HepG2 (cell line): ENCODE data around the gene FMNL2. TPM values are rescaled to one million over a fixed set of nuclear protein-coding genes. Genes with fewer than 3 reads are reported as not detected.

Experiments used
- ATAC-seq: fragments of 200-7000 bp; cut with Tn5 transposase; 3 replicates; pipeline ENCODE4 v1.9.1; 2020; ENCODE audit warnings: mild to moderate bottlenecking, moderate library complexity
- BruUV-seq: library from RNA; stranded (reverse); fragments of 400-500 nt; replicated peaks from 2 replicates; lab custom pipeline; 2021; lab: Mats Ljungman, UMichigan
- CTCF ChIA-PET: fragments of 300-600 bp; formaldehyde crosslinking; extraction: SDS; loops from one replicate; lab custom pipeline; 2021; ENCODE audit warnings: low total read pairs, inconsistent platforms, low intra/inter-chr PET ratio; lab: Yijun Ruan, JAX
- POLR2A ChIA-PET: fragments of 350-600 bp; sonication (Branson Sonifier 250); formaldehyde crosslinking; loops from one replicate; lab custom pipeline; 2020; ENCODE audit warnings: antibody characterized with exemption, inconsistent platforms; lab: Yijun Ruan, JAX
- DNase-seq: peaks from one replicate; pipeline ENCODE4 v3.0.0-alpha.2; 2015; ENCODE audit warnings: low spot score
- FAIRE-seq: peaks from 3 replicates; lab custom pipeline; 2011; peaks lifted over from hg19 to GRCh38; lab: Jason Lieb, UNC
- H2AFZ ChIP-seq: one replicate; pipeline ENCODE4 v1.6.1; 2011; ENCODE audit warnings: low read length, inconsistent platforms
- H3K27ac ChIP-seq: fragments of 300-600 bp; 3 replicates; pipeline ENCODE4 v1.8.0; 2011; ENCODE audit warnings: mixed run types, mild to moderate bottlenecking, mixed read lengths, low read length, inconsistent platforms; ENCODE audit not compliant: insufficient read depth; ENCODE audit errors: extremely low read length
- H3K27me3 ChIP-seq, 2 experiments: fragments of 200-600 bp in 1 of 2; 2 replicates in 1 of 2; 3 replicates in 1 of 2; pipeline versions ENCODE4 v1.6.0 to v1.8.0; 2011; ENCODE audit warnings: low read length in 2 of 2, mild to moderate bottlenecking in 2 of 2, moderate library complexity in 2 of 2, inconsistent platforms in 1 of 2; ENCODE audit not compliant: insufficient read depth in 2 of 2, control insufficient read depth in 1 of 2
- H3K36me3 ChIP-seq, 2 experiments: fragments of 200-600 bp in 1 of 2; replicated peaks in 1 of 2; 2 replicates in 1 of 2; 3 replicates in 1 of 2; pipeline versions ENCODE4 v1.5.1 to v1.8.0; 2011; ENCODE audit warnings: low read length in 2 of 2, inconsistent platforms in 1 of 2; ENCODE audit not compliant: insufficient read depth in 2 of 2, control insufficient read depth in 1 of 2
- H3K4me1 ChIP-seq: 2 replicates; pipeline ENCODE4 v1.5.1; 2012; ENCODE audit warnings: low read length, inconsistent platforms; ENCODE audit not compliant: insufficient read depth
- H3K4me2 ChIP-seq: 2 replicates; pipeline ENCODE4 v1.6.0; 2011; ENCODE audit warnings: low read depth, low read length, inconsistent platforms
- H3K4me3 ChIP-seq, 3 experiments: fragments of 200-600 bp in 1 of 3; sonication (generic), shearing (Covaris generic) in 1 of 3; replicated peaks in 1 of 3; 2 replicates each; pipeline ENCODE4 v1.5.1; 2011 to 2016; ENCODE audit warnings: low read length in 3 of 3, inconsistent platforms in 2 of 3, low read depth in 2 of 3, mild to moderate bottlenecking in 2 of 3, control low read depth in 1 of 3, mixed read lengths in 1 of 3; ENCODE audit not compliant: insufficient read depth in 1 of 3
- H3K79me2 ChIP-seq: one replicate; pipeline ENCODE4 v1.6.1; 2011; ENCODE audit warnings: low read length, inconsistent platforms; ENCODE audit not compliant: insufficient read depth
- H3K9ac ChIP-seq: 2 replicates; pipeline ENCODE4 v1.6.0; 2011; ENCODE audit warnings: mild to moderate bottlenecking, low read depth, low read length, inconsistent platforms; ENCODE audit not compliant: insufficient read depth
- H3K9me3 ChIP-seq: 2 replicates; pipeline ENCODE4 v1.5.1; 2012; ENCODE audit warnings: mild to moderate bottlenecking, low read length
- H4K20me1 ChIP-seq: 2 replicates; pipeline ENCODE4 v1.6.0; 2011; ENCODE audit warnings: inconsistent platforms, mild to moderate bottlenecking, low read length, moderate library complexity; ENCODE audit not compliant: insufficient read depth
- ATF5 ChIP-seq: sonication (generic); formaldehyde crosslinking; IDR thresholded peaks from 2 replicates; pipeline ENCODE4 v1.4.0; 2020; ENCODE audit warnings: mild to moderate bottlenecking, low read depth, missing genetic modification reagents
- ATF7-NPFF ChIP-seq: sonication (generic); formaldehyde crosslinking; IDR thresholded peaks from 2 replicates; pipeline ENCODE4 v1.8.1; 2023; ENCODE audit warnings: mild to moderate bottlenecking, low read depth, missing genetic modification reagents, moderate library complexity
- EZH2 ChIP-seq: conservative IDR thresholded peaks from 2 replicates; pipeline ENCODE4 v1.6.1; 2012; ENCODE audit warnings: mild to moderate bottlenecking, low read depth, low read length, moderate library complexity
- MTERF4 ChIP-seq: sonication (generic); formaldehyde crosslinking; IDR thresholded peaks from 2 replicates; pipeline ENCODE4 v1.8.0; 2023; ENCODE audit warnings: mild to moderate bottlenecking, missing genetic modification reagents
- NR1H2 ChIP-seq: sonication (generic); formaldehyde crosslinking; IDR thresholded peaks from 2 replicates; pipeline ENCODE4 v1.8.1; 2022; ENCODE audit warnings: low read depth, missing genetic modification reagents, borderline replicate concordance
- SIN3A ChIP-seq: IDR thresholded peaks from 2 replicates; pipeline ENCODE4 v1.6.1; 2011; ENCODE audit warnings: low read depth, mild to moderate bottlenecking, control low read depth, low read length, borderline replicate concordance
- SOX13 ChIP-seq, 3 experiments: fragments of 450-650 bp in 1 of 3; sonication (generic) in 1 of 3; formaldehyde crosslinking in 1 of 3; IDR thresholded peaks in 2 of 3; conservative IDR thresholded peaks in 1 of 3; 2 replicates each; pipeline versions ENCODE4 v1.5.0 to v1.6.1; 2016 to 2020; ENCODE audit warnings: antibody characterized with exemption in 1 of 3, mild to moderate bottlenecking in 1 of 3, missing compliant biosample characterization in 1 of 3, missing genetic modification reagents in 1 of 3, moderate library complexity in 1 of 3
- STAT6 ChIP-seq: sonication (generic); formaldehyde crosslinking; IDR thresholded peaks from 2 replicates; pipeline ENCODE4 v1.4.0; 2020; ENCODE audit warnings: missing genetic modification reagents, mild to moderate bottlenecking, borderline replicate concordance
- ZNF142 ChIP-seq: sonication (generic); formaldehyde crosslinking; IDR thresholded peaks from 2 replicates; pipeline ENCODE4 v1.4.0; 2020; ENCODE audit warnings: missing genetic modification reagents
- ZNF205 ChIP-seq: IDR thresholded peaks from 2 replicates; pipeline ENCODE4 v1.6.1; 2018; ENCODE audit warnings: missing biosample characterization, missing genetic modification reagents
- ZNF224 ChIP-seq: sonication (generic); formaldehyde crosslinking; IDR thresholded peaks from 2 replicates; pipeline ENCODE4 v1.5.0; 2020; ENCODE audit warnings: mild to moderate bottlenecking, missing genetic modification reagents
- ZNF431 ChIP-seq: sonication (generic); formaldehyde crosslinking; IDR thresholded peaks from 2 replicates; pipeline ENCODE4 v1.9.0; 2022; ENCODE audit warnings: missing genetic modification reagents, low read depth, mild to moderate bottlenecking, borderline replicate concordance
- WGBS: methylation state at CpG from one replicate; pipeline ENCODE4 v1.1.6; 2017; ENCODE audit warnings: low lambda C conversion rate; 5-methylcytosine and 5-hydroxymethylcytosine counted together
- in situ Hi-C: cut with HindIII; loops from 2 replicates; pipeline ENCODE4 v1.10.0; 2017; ENCODE audit warnings: low pct_unique_long_range_greater_than_20kb; ENCODE audit not compliant: extremely low pct_ligation_motif_present
- intact Hi-C: fragments of 100-400 bp; cut with micrococcal nuclease; formaldehyde crosslinking; loops from one replicate; pipeline ENCODE4 v1.10.0; 2022; ENCODE audit not compliant: unreplicated experiment
- polyA plus RNA-seq, 8 experiments: library from polyadenylated mRNA; depleted of rRNA in 3 of 8; stranded (reverse) in 7 of 8; unstranded in 1 of 8; fragments of >200 nt; fragmentation: Illumina TruSeq in 4 of 8; extraction: Trizol in 4 of 8; gene quantifications; 2 replicates each; pipeline versions ENCODE4 v1.2.1 to v1.2.3, GENCODE V29; 2011 to 2016; ENCODE audit warnings: low read depth in 4 of 8, missing spikeins in 1 of 8, mixed read lengths in 1 of 8; ENCODE audit not compliant: insufficient read depth in 1 of 8
- total RNA-seq, 5 experiments: library from RNA; depleted of rRNA; stranded (reverse); fragments of >200 nt; fragmentation: Illumina TruSeq; extraction: Trizol; gene quantifications; 2 replicates each; pipeline ENCODE4 v1.2.3, GENCODE V29; 2016; ENCODE audit warnings: low read depth in 1 of 5

FMNL2 gene
- total and polyA plus RNA-seq, 2 of the 13 experiments (the other 11 are each of a cell fraction or from before 2014, with no cell fraction given), result 66.5 to 67.7 TPM

GRCh38 chr2:152558158-152558984 is 223.4 kb downstream of the FMNL2 start:
- H3K79me2 ChIP-seq, result no peaks in the 10 kb centered on the region
- 96% methylated on average over 7 of the region's 7 CpGs for WGBS
- H3K4me3 ChIP-seq, result no peak overlapping the region
- no peak overlapping the region for H3K27ac ChIP-seq
- in situ Hi-C loops (no loop called here), intact Hi-C loops (loop anchor here (5.0 kb wide), 1 partner anchor 221 kb away; the partner anchor contains the start of gene FMNL2)
- no peaks in the 10 kb centered on the region for H3K27me3 ChIP-seq
- CTCF ChIA-PET, result no interaction called here
- H2AFZ ChIP-seq, result no peak overlapping the region
- DNase-seq, result no peak
- H3K9ac ChIP-seq, result no peak overlapping the region
- H3K4me1 ChIP-seq, result no peaks in the 10 kb centered on the region
- ATAC-seq, result no peak
- H3K36me3 ChIP-seq, result peaks cover 17 to 44% of the 10 kb centered on the region in 2 experiments
- no peaks in the 10 kb centered on the region for H3K9me3 ChIP-seq
- H4K20me1 ChIP-seq, result 0 out of 2 replicates have a peak, but pooled peaks cover 3% of the 10 kb centered on the region
- POLR2A ChIA-PET, result no interaction called here
- no peak for FAIRE-seq
- no peak overlapping the region for H3K4me2 ChIP-seq
- no TSS peak for BruUV-seq
- TF ChIP-seq ZNF205 (CRISPR knock-in tag) (no peak), ATF5 (CRISPR knock-in tag) (no peak), STAT6 (CRISPR knock-in tag) (no peak), NR1H2 (CRISPR knock-in tag) (no peak), EZH2 (no peak), SIN3A (no peak), ZNF142 (no peak), SOX13 (IDR thresholded peaks at IDR 0.05) (no peak), SOX13 (CRISPR knock-in tag; conservative IDR thresholded peaks at IDR 0.05 in 1 of 2, IDR thresholded peaks at IDR 0.05 in 1 of 2) (no peak), MTERF4 (no peak), ATF7-NPFF (CRISPR knock-in tag) (no peak), ZNF224 (CRISPR knock-in tag) (no peak), ZNF431 (no peak)
